Activated B cell treated with CpG ODN at 0.5 μM for 24 hours (primary cell): ENCODE results near the gene IL17RB. TPM values are rescaled to one million over a fixed set of nuclear protein-coding genes. Genes with fewer than 3 reads are reported as not detected.

Experiments
- ATAC-seq: fragments of 200-7000 bp; cut with Tn5 transposase; one replicate; pipeline ENCODE4 v1.10.0; 2021; ENCODE audit warnings: low read depth, mild to moderate bottlenecking, moderate library complexity
- CTCF ChIA-PET: fragments of 350-600 bp; sonication (Branson Sonifier 250); formaldehyde crosslinking; loops from one replicate; lab custom pipeline; 2021; ENCODE audit warnings: antibody characterized with exemption; lab: Charles Lee
- POLR2A ChIA-PET: fragments of 350-600 bp; sonication (Branson Sonifier 250); formaldehyde crosslinking; loops from one replicate; lab custom pipeline; 2021; ENCODE audit warnings: antibody characterized with exemption; lab: Charles Lee
- DNase-seq: peaks from one replicate; pipeline ENCODE4 v3.0.0; 2022
- H3K27ac Mint-ChIP-seq: one replicate; pipeline ENCODE4 v1.8.0; 2020; ENCODE audit warnings: mixed read lengths
- H3K27me3 Mint-ChIP-seq: one replicate; pipeline ENCODE4 v1.8.0; 2021; ENCODE audit warnings: mixed read lengths
- H3K36me3 Mint-ChIP-seq: one replicate; pipeline ENCODE4 v1.8.0; 2021; ENCODE audit warnings: low read depth, mixed read lengths
- H3K4me1 Mint-ChIP-seq: one replicate; pipeline ENCODE4 v1.8.0; 2021; ENCODE audit warnings: mixed read lengths
- H3K4me3 Mint-ChIP-seq: one replicate; pipeline ENCODE4 v1.8.0; 2020; ENCODE audit warnings: mild to moderate bottlenecking, mixed read lengths
- H3K9me3 Mint-ChIP-seq: one replicate; pipeline ENCODE4 v1.8.0; 2020; ENCODE audit warnings: mixed read lengths
- CTCF ChIP-seq: fragments of 200-600 bp; IDR thresholded peaks from one replicate; pipeline ENCODE4 v1.8.0; 2022; ENCODE audit warnings: antibody characterized with exemption, mild to moderate bottlenecking
- intact Hi-C: fragments of 100-400 bp; cut with micrococcal nuclease; formaldehyde crosslinking; loops from one replicate; pipeline ENCODE4 v1.15.1; 2024
- total RNA-seq: library from RNA; stranded (reverse); gene quantifications from 2 replicates; pipeline ENCODE4 v1.2.3, GENCODE V29; 2022

The IL17RB gene
- total RNA-seq, 1 donor from 2014 or later: 3.0 TPM

GRCh38 chr3:53813229-53813628 is 33.1 kb upstream of the IL17RB start:
- H3K36me3 Mint-ChIP-seq: no peaks in the 10 kb centered on the region
- H3K27me3 Mint-ChIP-seq: no peaks in the 10 kb centered on the region
- DNase-seq (no peak), ATAC-seq (no peak)
- no peak overlapping the region for H3K27ac Mint-ChIP-seq
- ChIA-PET POLR2A (no interaction called here), CTCF (no interaction called here)
- no peaks in the 10 kb centered on the region for H3K9me3 Mint-ChIP-seq
- H3K4me1 Mint-ChIP-seq: no peaks in the 10 kb centered on the region
- intact Hi-C loops: loop anchor here (5.0 kb wide), 1 partner anchor 86 kb away; no protein-coding TSS in a partner anchor
- no peak overlapping the region for H3K4me3 Mint-ChIP-seq
- TF ChIP-seq CTCF: no peak

DNA sequence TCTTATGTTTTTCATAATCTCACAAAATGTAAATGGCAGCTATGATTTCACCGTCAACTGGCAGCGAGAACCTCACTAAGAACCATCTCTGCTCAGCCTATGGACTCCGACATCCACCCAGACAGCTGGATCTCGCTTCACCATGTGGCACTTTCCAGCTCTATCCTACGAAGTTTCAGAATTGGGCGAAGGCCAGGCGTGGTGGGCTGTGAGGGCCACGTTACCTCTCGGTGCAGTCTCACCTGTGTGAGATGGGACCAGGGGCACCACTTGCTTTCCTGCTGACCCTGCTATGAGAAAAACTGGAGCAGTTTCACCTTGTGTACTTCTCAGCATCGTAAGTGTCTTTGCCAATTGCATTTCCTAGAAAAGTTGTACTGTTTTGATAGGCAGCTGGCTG is 32.5 kb upstream of the IL17RB start:
- no peak for ATAC-seq
- no peaks in the 10 kb centered on the region for H3K9me3 Mint-ChIP-seq
- no peak overlapping the region for H3K27ac Mint-ChIP-seq
- H3K4me1 Mint-ChIP-seq: no peaks in the 10 kb centered on the region
- no peaks in the 10 kb centered on the region for H3K27me3 Mint-ChIP-seq
- no peak overlapping the region for H3K4me3 Mint-ChIP-seq
- no peaks in the 10 kb centered on the region for H3K36me3 Mint-ChIP-seq
- DNase-seq: no peak
- CTCF ChIA-PET: no interaction called here
- intact Hi-C loops: loop anchor here (5.0 kb wide), 1 partner anchor 87 kb away; no protein-coding TSS in a partner anchor
- no peak for TF ChIP-seq CTCF
- POLR2A ChIA-PET: no interaction called here

- no peaks in the 10 kb centered on the region for H3K4me1 Mint-ChIP-seq
- ChIA-PET CTCF (interaction anchor here (0.7 kb wide), 1 partner anchor 473 kb away, joined by 3 read pairs; no protein-coding TSS in a partner anchor), POLR2A (no interaction called here)
- TF ChIP-seq CTCF: no peak
- H3K27ac Mint-ChIP-seq: no peak overlapping the region
- DNase-seq: no peak
- intact Hi-C loops: no loop called here
- no peaks in the 10 kb centered on the region for H3K9me3 Mint-ChIP-seq
- H3K27me3 Mint-ChIP-seq: no peaks in the 10 kb centered on the region
- no peaks in the 10 kb centered on the region for H3K36me3 Mint-ChIP-seq
- no peak overlapping the region for H3K4me3 Mint-ChIP-seq
- no peak for ATAC-seq
These were observed 31.3 kb upstream of the IL17RB start for GRCh38 chr3:53815067-53815466.

GRCh38 chr3:53815651-53816050 is 30.7 kb upstream of the IL17RB start:
- TF ChIP-seq CTCF: no peak
- ChIA-PET CTCF (no interaction called here), POLR2A (no interaction called here)
- no peaks in the 10 kb centered on the region for H3K4me1 Mint-ChIP-seq
- H3K36me3 Mint-ChIP-seq: no peaks in the 10 kb centered on the region
- ATAC-seq (no peak), DNase-seq (no peak)
- intact Hi-C loops: no loop called here
- H3K9me3 Mint-ChIP-seq: no peaks in the 10 kb centered on the region
- H3K27ac Mint-ChIP-seq: no peak overlapping the region
- no peaks in the 10 kb centered on the region for H3K27me3 Mint-ChIP-seq
- H3K4me3 Mint-ChIP-seq: no peak overlapping the region

GRCh38 chr3:53816425-53816824 is 29.9 kb upstream of the IL17RB start:
- intact Hi-C loops: no loop called here
- ATAC-seq (no peak), DNase-seq (no peak)
- POLR2A ChIA-PET: interaction anchor here (0.7 kb wide), 2 partner anchors 13 to 31 kb away, joined by 7 to 10 read pairs; no protein-coding TSS in a partner anchor
- TF ChIP-seq CTCF: no peak
- CTCF ChIA-PET: no interaction called here
- Mint-ChIP-seq H3K4me1 (no peaks in the 10 kb centered on the region), H3K4me3 (no peak overlapping the region), H3K36me3 (no peaks in the 10 kb centered on the region), H3K9me3 (no peaks in the 10 kb centered on the region), H3K27ac (no peak overlapping the region), H3K27me3 (no peaks in the 10 kb centered on the region)
